A549 (cell line): Measurements from ENCODE around the gene PDZK1IP1.

Experiments
- ESRRA ChIP-seq: fragments of 150-350 bp; IDR thresholded peaks from 2 replicates; pipeline ENCODE4 v1.6.1; 2014; ENCODE audit warnings: mild to moderate bottlenecking, low read length, borderline replicate concordance
- TF ChIP-seq, protein P1 (sequence below): fragments of >200 bp; sonication (Bioruptor Twin); formaldehyde crosslinking; IDR thresholded peaks from 3 replicates; pipeline ENCODE4 v1.5.1; 2016

DNA sequence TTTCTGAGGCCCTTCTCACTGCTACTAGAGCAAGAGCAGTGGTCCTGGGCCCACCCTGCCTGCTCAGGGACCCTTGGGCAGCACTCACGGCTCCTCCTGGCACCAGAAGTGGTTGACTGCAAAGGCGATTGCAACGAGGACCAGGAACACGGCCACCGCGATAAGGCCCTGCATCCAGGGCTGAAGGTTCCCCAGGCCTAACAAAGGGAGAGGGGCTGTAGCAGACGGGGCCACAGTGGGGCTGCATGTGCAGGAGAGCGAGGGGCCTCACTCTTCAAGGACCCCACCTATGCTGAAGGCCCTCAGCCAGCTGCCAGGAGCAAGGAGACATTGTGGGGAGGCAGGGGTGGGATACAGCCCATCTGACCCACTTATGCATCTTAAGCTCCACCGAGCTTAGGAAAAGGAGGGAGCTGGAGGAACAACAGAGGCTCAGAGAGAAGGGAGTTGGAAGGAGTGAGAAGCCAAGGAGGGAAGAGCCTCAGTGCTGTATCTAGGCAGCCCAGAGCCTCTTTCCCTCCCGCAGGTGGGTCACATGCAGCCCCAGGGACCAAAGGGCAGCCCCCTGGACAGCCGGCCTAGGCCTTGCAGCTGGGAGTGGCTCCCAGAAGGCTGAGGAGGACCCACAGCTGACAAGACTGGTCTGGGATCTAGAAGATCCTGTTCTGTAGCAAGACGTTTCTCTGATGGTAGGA lies 2.5 kb downstream of the PDZK1IP1 start:
- TF ChIP-seq, protein P1, sequence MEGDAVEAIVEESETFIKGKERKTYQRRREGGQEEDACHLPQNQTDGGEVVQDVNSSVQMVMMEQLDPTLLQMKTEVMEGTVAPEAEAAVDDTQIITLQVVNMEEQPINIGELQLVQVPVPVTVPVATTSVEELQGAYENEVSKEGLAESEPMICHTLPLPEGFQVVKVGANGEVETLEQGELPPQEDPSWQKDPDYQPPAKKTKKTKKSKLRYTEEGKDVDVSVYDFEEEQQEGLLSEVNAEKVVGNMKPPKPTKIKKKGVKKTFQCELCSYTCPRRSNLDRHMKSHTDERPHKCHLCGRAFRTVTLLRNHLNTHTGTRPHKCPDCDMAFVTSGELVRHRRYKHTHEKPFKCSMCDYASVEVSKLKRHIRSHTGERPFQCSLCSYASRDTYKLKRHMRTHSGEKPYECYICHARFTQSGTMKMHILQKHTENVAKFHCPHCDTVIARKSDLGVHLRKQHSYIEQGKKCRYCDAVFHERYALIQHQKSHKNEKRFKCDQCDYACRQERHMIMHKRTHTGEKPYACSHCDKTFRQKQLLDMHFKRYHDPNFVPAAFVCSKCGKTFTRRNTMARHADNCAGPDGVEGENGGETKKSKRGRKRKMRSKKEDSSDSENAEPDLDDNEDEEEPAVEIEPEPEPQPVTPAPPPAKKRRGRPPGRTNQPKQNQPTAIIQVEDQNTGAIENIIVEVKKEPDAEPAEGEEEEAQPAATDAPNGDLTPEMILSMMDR: no peak
- TF ChIP-seq ESRRA: no peak
